Endothelial cell of umbilical vein (primary cell): ENCODE measurements around the gene SLAMF1. TPM values are rescaled to one million over a fixed set of nuclear protein-coding genes. Genes with fewer than 3 reads are reported as not detected.

Experiments
- BruUV-seq: library from RNA; stranded (reverse); fragments of 400-500 nt; replicated peaks from 2 replicates; lab custom pipeline; 2021; lab: Mats Ljungman, UMichigan
- CTCF ChIA-PET: fragments of 300-600, 350-600 bp; sonication (Branson Sonifier 250); formaldehyde crosslinking; loops from one replicate; lab custom pipeline; 2021; ENCODE audit warnings: antibody characterized with exemption, inconsistent platforms; lab: Charles Lee
- POLR2A ChIA-PET: fragments of 300-600, 350-600 bp; sonication (Branson Sonifier 250); formaldehyde crosslinking; loops from one replicate; lab custom pipeline; 2021; ENCODE audit warnings: antibody characterized with exemption, inconsistent platforms; lab: Charles Lee
- DNase-seq: peaks from one replicate; pipeline ENCODE4 v3.0.0-alpha.2; 2011; ENCODE audit warnings: low read depth, low spot score
- FAIRE-seq: peaks from 2 replicates; lab custom pipeline; 2011; peaks lifted over from hg19 to GRCh38; lab: Jason Lieb, UNC
- H2AFZ ChIP-seq: 2 replicates; pipeline ENCODE4 v1.6.0; 2012; ENCODE audit warnings: low read depth, low read length, control low read depth, inconsistent platforms
- H3K27ac ChIP-seq: 2 replicates; pipeline ENCODE4 v1.5.1; 2011; ENCODE audit warnings: low read depth, mild to moderate bottlenecking, control low read depth, low read length, moderate library complexity; ENCODE audit not compliant: insufficient read depth
- H3K27me3 ChIP-seq, 2 experiments: 2 replicates each; pipeline versions ENCODE4 v1.6.0 to v1.6.1; 2011; ENCODE audit warnings: low read length in 2 of 2, mixed read lengths in 1 of 2; ENCODE audit not compliant: control insufficient read depth in 2 of 2, insufficient read depth in 2 of 2
- H3K36me3 ChIP-seq, 2 experiments: 2 replicates in 1 of 2; 3 replicates in 1 of 2; pipeline ENCODE4 v1.5.1; 2011; ENCODE audit warnings: low read length in 2 of 2, mild to moderate bottlenecking in 1 of 2, moderate library complexity in 1 of 2; ENCODE audit not compliant: control insufficient read depth in 2 of 2, insufficient read depth in 2 of 2; ENCODE audit errors: extremely low read depth in 1 of 2
- H3K4me1 ChIP-seq: 3 replicates; pipeline ENCODE4 v1.5.1; 2011; ENCODE audit warnings: mild to moderate bottlenecking, low read length; ENCODE audit not compliant: control insufficient read depth, insufficient read depth; ENCODE audit errors: extremely low read depth
- H3K4me2 ChIP-seq: 2 replicates; pipeline ENCODE4 v1.6.1; 2011; ENCODE audit warnings: low read length, control low read depth, mixed read lengths; ENCODE audit not compliant: insufficient read depth
- H3K4me3 ChIP-seq, 3 experiments: fragments of 200-600 bp in 1 of 3; sonication (generic), shearing (Covaris generic) in 1 of 3; replicated peaks in 1 of 3; 2 replicates each; pipeline ENCODE4 v1.5.1; 2011 to 2016; ENCODE audit warnings: control low read depth in 3 of 3, low read length in 3 of 3, mild to moderate bottlenecking in 2 of 3, inconsistent platforms in 1 of 3, low read depth in 1 of 3, moderate library complexity in 1 of 3; ENCODE audit not compliant: insufficient read depth in 1 of 3
- H3K79me2 ChIP-seq: 2 replicates; pipeline ENCODE4 v1.6.0; 2012; ENCODE audit warnings: low read length, inconsistent platforms; ENCODE audit not compliant: control insufficient read depth, insufficient read depth
- H3K9ac ChIP-seq: replicated peaks from 2 replicates; pipeline ENCODE3; 2011; ENCODE audit warnings: low read length, control low read depth; ENCODE audit not compliant: insufficient read depth; ENCODE audit errors: extremely low read depth
- H3K9me1 ChIP-seq: replicated peaks from 3 replicates; pipeline ENCODE4 v1.6.0; 2011; ENCODE audit warnings: mild to moderate bottlenecking, low read length; ENCODE audit not compliant: control insufficient read depth, insufficient read depth; ENCODE audit errors: extremely low read depth
- H3K9me3 ChIP-seq: replicated peaks from 2 replicates; pipeline ENCODE4 v1.5.1; 2012; ENCODE audit warnings: low read length, inconsistent platforms; ENCODE audit not compliant: control insufficient read depth, insufficient read depth
- H4K20me1 ChIP-seq: replicated peaks from 2 replicates; pipeline ENCODE3; 2011; ENCODE audit warnings: mild to moderate bottlenecking, low read length; ENCODE audit not compliant: control insufficient read depth, insufficient read depth; ENCODE audit errors: extremely low read depth
- CTCF ChIP-seq, 2 donors: IDR thresholded peaks; 1 replicate in 1 of 2; 2 replicates in 1 of 2; pipeline ENCODE4 v1.5.1; 2011; ENCODE audit warnings: low read length in 2 of 2, mild to moderate bottlenecking in 2 of 2, moderate library complexity in 2 of 2, control low read depth in 1 of 2, inconsistent platforms in 1 of 2, low read depth in 1 of 2; ENCODE audit not compliant: insufficient read depth in 1 of 2; ENCODE audit errors: extremely low read depth in 1 of 2
- EZH2 ChIP-seq: IDR thresholded peaks from 2 replicates; pipeline ENCODE4 v1.6.1; 2012; ENCODE audit warnings: borderline replicate concordance, low read depth, mild to moderate bottlenecking, moderate library complexity, low read length, inconsistent platforms; ENCODE audit not compliant: severe bottlenecking
- FOS ChIP-seq: IDR thresholded peaks from 2 replicates; pipeline ENCODE4 v1.6.1; 2011; ENCODE audit warnings: mild to moderate bottlenecking, low read length, moderate library complexity, borderline replicate concordance; ENCODE audit not compliant: insufficient read depth
- GATA2 ChIP-seq: IDR thresholded peaks from 2 replicates; pipeline ENCODE4 v1.7.0; 2011; ENCODE audit warnings: low read depth, mild to moderate bottlenecking, moderate library complexity, mixed read lengths, low read length; ENCODE audit not compliant: insufficient read length, insufficient read depth
- JUN ChIP-seq: IDR thresholded peaks from 2 replicates; pipeline ENCODE4 v1.6.1; 2011; ENCODE audit warnings: borderline replicate concordance, low read depth; ENCODE audit not compliant: insufficient read length, insufficient read depth
- MAX ChIP-seq: IDR thresholded peaks from 2 replicates; pipeline ENCODE4 v1.6.1; 2011; ENCODE audit not compliant: insufficient read depth, insufficient read length
- MYC ChIP-seq: IDR thresholded peaks from one replicate; pipeline ENCODE4 v1.6.1; 2011; ENCODE audit warnings: mild to moderate bottlenecking, low read depth, low read length
- POLR2A ChIP-seq: IDR thresholded peaks from 2 replicates; pipeline ENCODE4 v1.6.1; 2012; ENCODE audit warnings: low read depth, mild to moderate bottlenecking, control low read depth, low read length
- POLR2AphosphoS5 ChIP-seq: IDR thresholded peaks from 2 replicates; pipeline ENCODE4 v1.6.1; 2012; ENCODE audit warnings: low read depth, mild to moderate bottlenecking, control low read depth, low read length, moderate library complexity; ENCODE audit not compliant: insufficient read depth
- dilution Hi-C: fragments of 300-500 bp; cut with MboI; formaldehyde crosslinking; loops from one replicate; pipeline ENCODE4 v1.15.0; 2019; ENCODE audit warnings: low sequenced_read_pairs; ENCODE audit not compliant: extremely low pct_ligation_motif_present
- intact Hi-C: fragments of 100-400 bp; cut with micrococcal nuclease; formaldehyde crosslinking; loops from one replicate; pipeline ENCODE4 v1.10.0; 2022
- polyA plus RNA-seq, 4 experiments: library from polyadenylated mRNA; depleted of rRNA in 3 of 4; stranded (reverse) in 3 of 4; unstranded in 1 of 4; fragments of >200 nt; gene quantifications; 2 replicates each; pipeline versions ENCODE4 v1.2.1 to v1.2.3, GENCODE V29; 2011 to 2012; ENCODE audit warnings: missing spikeins in 1 of 4
- total RNA-seq: library from RNA; stranded (reverse); gene quantifications from 2 replicates; pipeline ENCODE4 v1.2.3, GENCODE V29; 2021

SLAMF1 gene
- total and polyA plus RNA-seq, 2 donors (not counting 3 experiments of a cell fraction or from before 2014, with no cell fraction given) = not detected

GRCh38 chr1:160581961-160582360, 64.9 kb downstream of the SLAMF1 start:
- Histone ChIP-seq H3K9me1 (no peaks in the 10 kb centered on the region), H3K27me3 (peaks cover 0 to 3% of the 10 kb centered on the region in 2 experiments), H3K4me3 (no peak overlapping the region), H3K9me3 (no peaks in the 10 kb centered on the region), H3K36me3 (no peaks in the 10 kb centered on the region), H2AFZ (no peak overlapping the region), H3K9ac (no peak overlapping the region), H3K27ac (no peak overlapping the region), H3K4me2 (no peak overlapping the region), H3K4me1 (no peaks in the 10 kb centered on the region), H3K79me2 (no peaks in the 10 kb centered on the region), H4K20me1 (no peaks in the 10 kb centered on the region)
- intact Hi-C loops (no loop called here), dilution Hi-C loops (no loop called here)
- no TSS peak for BruUV-seq
- FAIRE-seq (no peak), DNase-seq (no peak)
- CTCF ChIA-PET = no interaction called here
- TF ChIP-seq GATA2 (no peak), CTCF (IDR thresholded peaks at IDR 0.05; ENCODE audit: extremely low read depth in 1 of 2, insufficient read depth in 1 of 2, low read depth in 1 of 2, low read length in 2 of 2) (no peak), MYC (no peak), FOS (no peak), EZH2 (no peak), POLR2A (no peak)
- POLR2A ChIA-PET = no interaction called here

- intact Hi-C loops = no loop called here
- no peak for DNase-seq
- Histone ChIP-seq H3K9ac (no peak overlapping the region), H3K9me3 (no peaks in the 10 kb centered on the region), H3K36me3 (no peaks in the 10 kb centered on the region), H4K20me1 (no peaks in the 10 kb centered on the region), H2AFZ (no peak overlapping the region), H3K27me3 (peaks cover 0 to 3% of the 10 kb centered on the region in 2 experiments), H3K4me3 (no peak overlapping the region), H3K9me1 (no peaks in the 10 kb centered on the region), H3K79me2 (no peaks in the 10 kb centered on the region), H3K4me1 (no peaks in the 10 kb centered on the region), H3K27ac (no peak overlapping the region), H3K4me2 (no peak overlapping the region)
- ChIA-PET POLR2A (no interaction called here), CTCF (no interaction called here)
- dilution Hi-C loops = no loop called here
- BruUV-seq = no TSS peak
- no peak for TF ChIP-seq FOS
- TF ChIP-seq GATA2 = no peak
- no peak for TF ChIP-seq MYC
- TF ChIP-seq JUN = no peak
- no peak for TF ChIP-seq MAX
- no peak for TF ChIP-seq POLR2AphosphoS5
- TF ChIP-seq CTCF (IDR thresholded peaks at IDR 0.05; ENCODE audit: extremely low read depth in 1 of 2, insufficient read depth in 1 of 2, low read depth in 1 of 2, low read length in 2 of 2) = no peak
- no peak for TF ChIP-seq POLR2A
- no peak for FAIRE-seq
Measured at GRCh38 chr1:160580221-160580812, 66.5 kb downstream of the SLAMF1 start.
